Measurements from ENCODE around the gene MRPS35.

DNA sequence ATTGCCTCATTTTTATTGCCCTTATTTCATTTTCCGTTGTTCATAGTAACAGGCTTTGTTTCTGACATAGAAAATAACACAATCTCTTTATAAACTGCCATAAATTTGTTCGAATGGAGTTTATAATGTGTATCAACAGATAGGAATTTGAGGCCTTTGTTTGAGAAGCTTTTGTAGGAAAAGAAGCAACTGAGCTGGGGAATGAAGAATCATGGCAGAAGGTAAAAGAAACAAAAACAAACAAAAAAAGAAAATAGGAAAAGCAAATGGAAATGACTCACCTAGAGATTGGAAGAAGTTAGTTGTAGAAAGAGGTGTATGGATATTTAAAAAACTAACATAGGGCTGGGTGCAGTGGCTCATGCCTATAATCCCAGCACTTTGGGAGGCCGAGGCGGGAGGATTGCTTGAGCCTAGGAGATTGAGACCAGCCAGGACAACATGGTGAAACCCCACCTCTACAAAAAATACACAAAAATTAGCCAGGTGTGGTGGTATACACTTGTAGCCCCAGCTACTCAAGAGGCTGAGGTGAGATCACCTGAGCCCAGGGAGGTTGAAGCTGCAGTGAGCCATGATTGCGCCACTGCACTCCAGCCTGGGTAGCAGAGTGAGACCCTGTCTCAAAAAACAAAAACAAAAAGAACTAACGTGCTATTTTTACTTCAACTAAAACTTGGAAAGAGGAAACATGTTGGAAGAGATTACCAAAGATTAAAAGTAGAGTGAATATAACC, 14.9 kb upstream of the MRPS35 start:
- TF ChIP-seq, protein P1, sequence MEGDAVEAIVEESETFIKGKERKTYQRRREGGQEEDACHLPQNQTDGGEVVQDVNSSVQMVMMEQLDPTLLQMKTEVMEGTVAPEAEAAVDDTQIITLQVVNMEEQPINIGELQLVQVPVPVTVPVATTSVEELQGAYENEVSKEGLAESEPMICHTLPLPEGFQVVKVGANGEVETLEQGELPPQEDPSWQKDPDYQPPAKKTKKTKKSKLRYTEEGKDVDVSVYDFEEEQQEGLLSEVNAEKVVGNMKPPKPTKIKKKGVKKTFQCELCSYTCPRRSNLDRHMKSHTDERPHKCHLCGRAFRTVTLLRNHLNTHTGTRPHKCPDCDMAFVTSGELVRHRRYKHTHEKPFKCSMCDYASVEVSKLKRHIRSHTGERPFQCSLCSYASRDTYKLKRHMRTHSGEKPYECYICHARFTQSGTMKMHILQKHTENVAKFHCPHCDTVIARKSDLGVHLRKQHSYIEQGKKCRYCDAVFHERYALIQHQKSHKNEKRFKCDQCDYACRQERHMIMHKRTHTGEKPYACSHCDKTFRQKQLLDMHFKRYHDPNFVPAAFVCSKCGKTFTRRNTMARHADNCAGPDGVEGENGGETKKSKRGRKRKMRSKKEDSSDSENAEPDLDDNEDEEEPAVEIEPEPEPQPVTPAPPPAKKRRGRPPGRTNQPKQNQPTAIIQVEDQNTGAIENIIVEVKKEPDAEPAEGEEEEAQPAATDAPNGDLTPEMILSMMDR (IDR thresholded peaks at IDR 0.05) = no peak
- TF ChIP-seq POLR2AphosphoS5 (IDR thresholded peaks at IDR 0.05) = no peak
